ENCODE data around the gene SLC43A1. TPM values are rescaled to one million over a fixed set of nuclear protein-coding genes. Genes with fewer than 3 reads are reported as not detected.

SLC43A1 gene
- total RNA-seq, 1 donor from 2014 or later: 12.4 TPM

DNA sequence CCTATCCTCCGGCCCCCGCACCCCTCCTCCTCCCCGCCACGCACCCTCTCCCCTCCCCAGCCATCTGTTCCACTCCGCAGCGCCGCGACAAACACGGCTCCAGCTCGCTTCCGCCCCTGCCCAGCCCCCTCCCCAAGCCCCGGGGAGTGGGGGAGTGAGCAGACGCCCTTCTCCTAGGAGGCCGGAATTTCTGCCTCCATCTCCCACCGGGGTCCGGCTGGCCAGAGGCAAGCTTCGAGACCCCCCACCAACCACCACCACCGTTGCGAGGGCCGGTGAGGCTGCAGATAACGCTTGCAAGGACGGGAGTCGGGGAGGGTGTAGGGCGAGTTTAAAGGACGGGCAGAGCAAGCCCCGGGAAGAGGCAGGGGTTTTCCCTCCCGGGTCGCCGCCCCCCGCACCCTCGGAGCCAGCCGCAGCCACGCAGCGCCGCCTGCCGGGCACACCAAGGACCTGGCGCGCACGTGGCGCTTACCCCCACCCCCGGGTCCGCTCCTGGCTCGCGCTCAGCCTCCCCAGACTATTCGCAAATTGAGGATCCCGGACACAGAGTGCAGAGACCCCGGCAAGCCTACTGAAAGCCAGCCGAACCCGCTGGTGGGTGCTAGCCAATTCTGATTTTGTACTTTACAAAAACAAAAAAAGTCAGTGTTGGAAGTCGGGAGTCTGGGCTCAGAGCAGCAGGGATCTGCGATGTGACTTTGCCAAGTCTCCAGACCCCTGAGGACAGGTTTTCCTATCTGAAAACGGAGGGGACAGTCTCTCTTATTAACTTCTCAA, 32.5 kb downstream of the SLC43A1 start:
- ATAC-seq (peak; percentile 56), DNase-seq (peak; percentile 74)

DNA sequence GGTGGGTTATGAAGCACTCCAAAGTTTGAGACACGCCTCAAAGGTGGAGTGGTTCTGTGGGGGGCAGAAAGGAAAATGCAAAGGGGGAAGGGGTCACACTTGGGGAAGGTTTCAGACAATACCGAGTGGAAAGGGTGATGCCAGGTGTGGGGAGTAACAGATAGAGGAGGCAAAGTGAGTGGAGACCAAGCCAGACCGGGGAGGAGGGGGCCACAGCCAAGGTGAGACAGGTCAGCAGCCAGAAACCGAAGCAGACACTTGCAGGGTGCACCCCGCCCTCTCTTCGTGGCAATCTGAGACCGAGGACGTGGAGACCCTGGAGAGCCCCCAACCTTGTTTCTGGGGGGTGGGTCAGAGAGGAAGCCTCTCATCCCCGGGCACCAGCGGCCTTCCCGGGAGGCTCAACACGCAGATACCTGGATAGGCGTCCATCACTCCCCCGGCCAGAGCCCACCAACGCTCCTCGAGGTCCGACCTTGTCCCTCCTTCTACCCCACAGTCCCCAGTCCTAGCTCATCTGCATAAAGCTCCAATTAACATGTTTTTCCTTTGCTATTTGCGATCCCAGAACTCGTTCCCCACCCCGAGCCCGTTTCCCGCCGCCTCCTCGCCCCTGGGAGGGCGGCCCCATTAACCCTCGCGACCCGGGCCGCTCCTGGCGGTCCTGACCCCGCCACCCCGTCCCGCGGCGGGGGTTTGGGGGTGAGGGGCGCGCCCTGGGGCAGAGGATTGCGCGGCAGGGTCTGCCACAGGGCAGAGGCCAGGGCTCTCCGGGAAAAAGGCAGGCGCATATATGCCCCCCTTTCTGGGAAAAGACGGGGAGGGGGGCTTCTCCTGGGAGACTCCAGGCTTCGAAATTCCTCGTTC, 33.4 kb downstream of the SLC43A1 start:
- H3K27ac ChIP-seq: no peak overlapping the region
- ATAC-seq (no peak), DNase-seq (no peak)
- H3K36me3 ChIP-seq: peaks cover 17% of the 10 kb centered on the region
- intact Hi-C loops (cut with DNase I): no loop called here
- TF ChIP-seq, protein P1, sequence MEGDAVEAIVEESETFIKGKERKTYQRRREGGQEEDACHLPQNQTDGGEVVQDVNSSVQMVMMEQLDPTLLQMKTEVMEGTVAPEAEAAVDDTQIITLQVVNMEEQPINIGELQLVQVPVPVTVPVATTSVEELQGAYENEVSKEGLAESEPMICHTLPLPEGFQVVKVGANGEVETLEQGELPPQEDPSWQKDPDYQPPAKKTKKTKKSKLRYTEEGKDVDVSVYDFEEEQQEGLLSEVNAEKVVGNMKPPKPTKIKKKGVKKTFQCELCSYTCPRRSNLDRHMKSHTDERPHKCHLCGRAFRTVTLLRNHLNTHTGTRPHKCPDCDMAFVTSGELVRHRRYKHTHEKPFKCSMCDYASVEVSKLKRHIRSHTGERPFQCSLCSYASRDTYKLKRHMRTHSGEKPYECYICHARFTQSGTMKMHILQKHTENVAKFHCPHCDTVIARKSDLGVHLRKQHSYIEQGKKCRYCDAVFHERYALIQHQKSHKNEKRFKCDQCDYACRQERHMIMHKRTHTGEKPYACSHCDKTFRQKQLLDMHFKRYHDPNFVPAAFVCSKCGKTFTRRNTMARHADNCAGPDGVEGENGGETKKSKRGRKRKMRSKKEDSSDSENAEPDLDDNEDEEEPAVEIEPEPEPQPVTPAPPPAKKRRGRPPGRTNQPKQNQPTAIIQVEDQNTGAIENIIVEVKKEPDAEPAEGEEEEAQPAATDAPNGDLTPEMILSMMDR (IDR thresholded peaks at IDR 0.05): no peak
- H3K27me3 ChIP-seq: peaks cover 9% of the 10 kb centered on the region
- H3K4me1 ChIP-seq: peaks cover 11% of the 10 kb centered on the region
- no peak overlapping the region for H3K4me3 ChIP-seq
- H3K9me3 ChIP-seq: no peaks in the 10 kb centered on the region

More for the DNA sequence above, 32.5 kb downstream of the SLC43A1 start:
- Histone ChIP-seq H3K4me3 (peak overlapping the region; percentile 14), H3K9me3 (no peaks in the 10 kb centered on the region), H3K4me1 (peaks cover 10% of the 10 kb centered on the region), H3K36me3 (peaks cover 25% of the 10 kb centered on the region), H3K27ac (no peak overlapping the region), H3K27me3 (peaks cover 9% of the 10 kb centered on the region)
- intact Hi-C loops (cut with DNase I): no loop called here
- TF ChIP-seq, protein P1 (IDR thresholded peaks at IDR 0.05): peak; percentile 61

DNA sequence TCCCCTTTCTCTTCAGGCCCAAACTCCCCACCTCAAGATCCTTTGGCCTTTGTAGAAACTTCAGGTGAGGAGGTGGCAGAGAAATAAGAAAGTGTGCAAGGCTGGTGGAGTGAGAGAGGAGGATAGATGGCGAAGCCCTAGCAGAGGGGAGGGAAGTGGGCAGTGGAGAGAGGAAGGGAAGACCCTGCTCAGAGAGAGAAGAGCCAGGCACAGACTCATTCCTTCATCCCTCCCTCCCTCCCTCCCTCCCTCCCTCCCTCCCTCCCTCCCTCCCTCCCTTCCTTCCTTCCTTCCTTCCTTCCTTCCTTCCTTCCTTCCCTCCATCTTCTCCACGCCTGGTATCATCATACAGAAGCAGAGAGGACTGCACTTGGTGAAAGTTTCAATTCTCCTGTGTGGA, 34.2 kb downstream of the SLC43A1 start:
- ATAC-seq: no peak
- intact Hi-C loops (cut with DNase I): no loop called here

DNA sequence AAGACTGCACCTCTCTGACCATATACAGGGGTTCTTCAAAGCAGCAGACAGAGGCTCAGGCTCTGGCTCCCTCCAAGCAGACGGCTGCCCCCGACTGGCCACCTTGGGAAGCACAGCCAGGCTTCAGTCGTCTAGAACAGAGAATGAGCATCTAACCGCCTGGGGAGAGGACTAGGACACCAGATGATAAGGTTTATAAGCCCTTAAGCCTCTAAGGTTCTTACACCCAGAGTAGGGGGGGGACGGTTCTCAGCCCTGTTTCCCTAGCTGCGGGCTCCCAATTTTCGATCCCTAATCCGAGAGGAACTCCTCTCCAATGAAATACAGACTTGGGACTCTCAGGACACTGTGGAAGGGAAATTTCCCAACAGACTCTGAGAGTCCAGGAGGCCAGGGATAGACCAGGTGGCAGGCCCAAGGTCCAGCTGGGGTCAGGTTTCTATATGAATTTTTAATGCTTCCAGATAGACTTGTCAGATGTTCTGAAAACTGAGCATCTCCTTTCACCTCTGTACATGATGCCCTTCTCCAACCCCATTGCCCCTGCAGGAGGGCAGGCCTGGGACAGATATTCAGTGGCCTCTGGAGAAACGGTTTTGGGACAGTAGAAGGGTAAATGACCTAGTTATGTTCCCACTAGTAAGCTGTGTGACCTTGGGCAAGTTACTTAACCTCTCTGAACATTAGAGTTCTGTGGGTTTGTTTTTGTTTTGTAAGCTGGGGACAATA, 34.9 kb downstream of the SLC43A1 start:
- peaks cover 21% of the 10 kb centered on the region for H3K4me1 ChIP-seq
- peaks cover 14% of the 10 kb centered on the region for H3K36me3 ChIP-seq
- H3K4me3 ChIP-seq: no peak overlapping the region
- TF ChIP-seq, protein P1 (IDR thresholded peaks at IDR 0.05): peak; percentile 74
- intact Hi-C loops (cut with DNase I): no loop called here
- no peaks in the 10 kb centered on the region for H3K9me3 ChIP-seq
- ATAC-seq: peak; percentile 59
- H3K27ac ChIP-seq: no peak overlapping the region
- DNase-seq: peak; percentile 87
- H3K27me3 ChIP-seq: peaks cover 9% of the 10 kb centered on the region

More for the DNA sequence above, 34.2 kb downstream of the SLC43A1 start:
- Histone ChIP-seq H3K27ac (no peak overlapping the region), H3K4me3 (no peak overlapping the region), H3K27me3 (peaks cover 9% of the 10 kb centered on the region), H3K36me3 (peaks cover 14% of the 10 kb centered on the region), H3K4me1 (peaks cover 16% of the 10 kb centered on the region), H3K9me3 (no peaks in the 10 kb centered on the region)
- DNase-seq: no peak
- TF ChIP-seq, protein P1 (IDR thresholded peaks at IDR 0.05): no peak

DNA sequence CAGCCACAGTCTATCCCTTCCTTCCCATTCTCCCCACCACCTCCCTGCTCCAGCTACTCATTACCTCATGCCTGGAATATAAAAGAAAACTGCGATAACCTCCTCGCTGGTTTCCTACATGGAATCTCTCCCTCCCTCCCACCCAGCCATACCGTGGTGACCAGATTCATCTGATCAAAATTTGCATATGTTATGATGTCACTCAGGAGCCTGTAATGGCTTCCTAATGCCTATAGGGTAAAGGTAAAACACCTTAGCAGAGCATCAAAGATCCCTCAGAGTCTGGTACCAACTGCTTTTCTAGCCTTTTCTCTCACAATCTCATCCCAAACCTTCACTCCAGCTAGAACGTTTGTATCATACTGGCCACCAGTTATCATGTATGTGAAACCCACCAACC, 35.6 kb downstream of the SLC43A1 start:
- intact Hi-C loops (cut with DNase I): no loop called here
- DNase-seq: no peak
- no peak for ATAC-seq

More for the DNA sequence above, 35.6 kb downstream of the SLC43A1 start:
- Histone ChIP-seq H3K36me3 (peaks cover 7% of the 10 kb centered on the region), H3K27ac (no peak overlapping the region), H3K4me1 (peaks cover 22% of the 10 kb centered on the region), H3K27me3 (peaks cover 9% of the 10 kb centered on the region), H3K4me3 (no peak overlapping the region), H3K9me3 (no peaks in the 10 kb centered on the region)
- TF ChIP-seq, protein P1 (IDR thresholded peaks at IDR 0.05): no peak

Measured in upper lobe of right lung (tissue), 1 donor.